ENCODE data around the gene P2RX2.

Gene P2RX2

DNA sequence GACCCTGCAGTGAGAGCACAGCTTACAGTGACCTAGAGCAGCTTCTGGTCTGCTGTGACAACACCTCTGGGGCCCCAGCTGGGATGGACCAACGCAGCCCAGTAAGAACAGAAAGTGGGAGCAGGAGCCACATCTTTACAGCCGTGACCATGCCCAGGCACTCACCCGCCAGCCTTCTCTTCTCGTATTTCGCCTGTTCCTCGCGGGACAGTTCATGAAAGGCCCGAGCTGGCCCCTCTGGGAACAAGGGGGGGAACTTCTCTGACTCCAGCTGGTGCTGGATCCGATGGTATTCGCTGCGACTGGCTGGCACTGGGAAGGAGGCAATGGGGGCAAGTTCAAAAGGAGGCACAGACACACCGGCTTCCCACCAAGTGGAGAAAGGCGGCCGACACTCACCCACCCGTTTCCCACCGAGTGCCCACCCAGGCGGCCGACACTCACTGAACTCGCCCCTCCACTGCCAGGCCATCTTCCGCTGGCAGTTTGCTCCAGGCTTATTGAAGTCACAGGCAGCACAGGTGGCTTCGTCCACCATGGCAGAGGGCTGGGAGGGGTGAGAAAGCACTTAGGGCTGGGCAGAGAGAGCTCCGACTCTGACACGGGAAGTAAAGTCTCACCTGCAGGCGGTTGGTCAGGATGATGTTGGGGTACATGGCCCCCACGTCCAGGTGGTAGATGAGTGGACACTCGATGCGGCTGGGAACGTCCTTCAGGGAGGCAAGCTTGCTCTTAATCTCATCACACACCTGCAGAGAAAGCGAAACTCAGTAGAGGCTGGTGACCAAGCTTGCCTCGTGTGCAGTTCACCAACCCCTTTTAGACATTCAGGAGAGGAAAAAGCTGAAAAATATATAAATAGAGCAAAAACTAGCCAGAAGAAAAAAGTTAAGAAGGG is 49.9 kb downstream of the P2RX2 start:
- no peak for DNase-seq

- DNase-seq = no peak
Measured at GRCh38 chr12:132669166-132669879, 50.7 kb downstream of the P2RX2 start.
